PC-3 (cell line): ENCODE data around the gene AK8. TPM values are rescaled to one million over a fixed set of nuclear protein-coding genes. Genes with fewer than 3 reads are reported as not detected.
"Not testable (repeated sequence)": the region's sequence is repeated elsewhere in the genome, so short reads cannot be mapped to it uniquely, and the experiment has no call there.

Experiments used
- ATAC-seq: fragments of 200-7000 bp; cut with Tn5 transposase; 2 replicates; pipeline ENCODE4 v1.9.1; 2020; ENCODE audit warnings: mild to moderate bottlenecking, moderate library complexity
- BruUV-seq: library from RNA; stranded (reverse); fragments of 400-500 nt; replicated peaks from 2 replicates; lab custom pipeline; 2021; lab: Mats Ljungman, UMichigan
- CTCF ChIA-PET: fragments of 300-600 bp; sonication (Branson Sonifier 250); formaldehyde crosslinking; loops from one replicate; lab custom pipeline; 2022; ENCODE audit warnings: antibody characterized with exemption; lab: Charles Lee
- POLR2A ChIA-PET: fragments of 300-600 bp; sonication (Branson Sonifier 250); formaldehyde crosslinking; loops from one replicate; lab custom pipeline; 2022; ENCODE audit warnings: antibody characterized with exemption; ENCODE audit not compliant: unreplicated experiment; lab: Charles Lee
- DNase-seq: peaks from one replicate; pipeline ENCODE4 v3.0.0-alpha.2; 2015
- H2AFZ ChIP-seq: fragments of 300-600 bp; sonication (generic); 2 replicates; pipeline ENCODE4 v1.6.0; 2016; ENCODE audit warnings: antibody characterized with exemption, low read length
- H3F3A ChIP-seq: fragments of 300-600 bp; sonication (generic); one replicate; pipeline ENCODE4 v1.6.0; 2017; ENCODE audit warnings: antibody characterized with exemption, low read length, control low read depth, mild to moderate bottlenecking; ENCODE audit not compliant: unreplicated experiment
- H3K27ac ChIP-seq: fragments of 300-600 bp; sonication (generic); 2 replicates; pipeline ENCODE4 v1.5.1; 2016; ENCODE audit warnings: mild to moderate bottlenecking, low read length
- H3K27me3 ChIP-seq: fragments of 300-600 bp; sonication (generic); 2 replicates; pipeline ENCODE4 v1.6.1; 2016; ENCODE audit warnings: low read length, mixed read lengths
- H3K36me3 ChIP-seq: fragments of 300-600 bp; sonication (generic); 2 replicates; pipeline ENCODE4 v1.6.1; 2016; ENCODE audit warnings: low read depth, mixed run types, low read length, mixed read lengths
- H3K4me1 ChIP-seq: fragments of 300-600 bp; sonication (generic); 2 replicates; pipeline ENCODE4 v1.5.1; 2016; ENCODE audit warnings: low read length; ENCODE audit not compliant: insufficient read depth
- H3K4me2 ChIP-seq: fragments of 300-600 bp; sonication (generic); 2 replicates; pipeline ENCODE4 v1.6.0; 2016; ENCODE audit warnings: low read length
- H3K4me3 ChIP-seq: fragments of 300-600 bp; sonication (generic); 2 replicates; pipeline ENCODE4 v1.5.1; 2016; ENCODE audit warnings: mild to moderate bottlenecking, low read length, mixed read lengths
- H3K79me2 ChIP-seq: fragments of 300-600 bp; sonication (generic); 2 replicates; pipeline ENCODE4 v1.6.1; 2017; ENCODE audit warnings: low read length, mixed read lengths
- H3K9ac ChIP-seq: fragments of 300-600 bp; sonication (generic); 2 replicates; pipeline ENCODE4 v1.6.0; 2016; ENCODE audit warnings: mild to moderate bottlenecking, low read length
- H3K9me2 ChIP-seq: fragments of 300-600 bp; sonication (generic); replicated peaks from 2 replicates; pipeline ENCODE4 v1.6.1; 2016; ENCODE audit warnings: mixed run types, low read length, mixed read lengths
- H3K9me3 ChIP-seq: fragments of 300-600 bp; sonication (generic); 2 replicates; pipeline ENCODE4 v1.6.1; 2016; ENCODE audit warnings: low read length, mixed read lengths
- H4K20me1 ChIP-seq: fragments of 300-600 bp; sonication (generic); 2 replicates; pipeline ENCODE4 v1.6.1; 2016; ENCODE audit warnings: low read length, mixed read lengths
- EZH2 ChIP-seq: fragments of 300-600 bp; sonication (generic); IDR thresholded peaks from one replicate; pipeline ENCODE4 v1.6.1; 2017; ENCODE audit warnings: antibody characterized with exemption, mild to moderate bottlenecking, low read length; ENCODE audit not compliant: unreplicated experiment
- EZH2phosphoT487 ChIP-seq: fragments of 300-600 bp; sonication (generic); IDR thresholded peaks from 2 replicates; pipeline ENCODE4 v1.6.1; 2018; ENCODE audit warnings: mild to moderate bottlenecking, antibody characterized with exemption, low read length, borderline replicate concordance
- intact Hi-C: fragments of 100-400 bp; cut with micrococcal nuclease; formaldehyde crosslinking; loops from 2 replicates; pipeline ENCODE4 v1.9.0; 2023
- total RNA-seq: library from RNA; depleted of rRNA; stranded (reverse); fragments of >200 nt; gene quantifications from 2 replicates; pipeline ENCODE4 v1.2.3, GENCODE V29; 2014
- TF ChIP-seq, protein P1 (sequence below): fragments of 300-600 bp; sonication (generic); conservative IDR thresholded peaks from 2 replicates; pipeline ENCODE4 v1.5.1; 2017; ENCODE audit warnings: antibody characterized with exemption, low read depth, mild to moderate bottlenecking, low read length

AK8 gene
- total RNA-seq, 1 experiment from 2014 or later = 0.55 TPM

DNA sequence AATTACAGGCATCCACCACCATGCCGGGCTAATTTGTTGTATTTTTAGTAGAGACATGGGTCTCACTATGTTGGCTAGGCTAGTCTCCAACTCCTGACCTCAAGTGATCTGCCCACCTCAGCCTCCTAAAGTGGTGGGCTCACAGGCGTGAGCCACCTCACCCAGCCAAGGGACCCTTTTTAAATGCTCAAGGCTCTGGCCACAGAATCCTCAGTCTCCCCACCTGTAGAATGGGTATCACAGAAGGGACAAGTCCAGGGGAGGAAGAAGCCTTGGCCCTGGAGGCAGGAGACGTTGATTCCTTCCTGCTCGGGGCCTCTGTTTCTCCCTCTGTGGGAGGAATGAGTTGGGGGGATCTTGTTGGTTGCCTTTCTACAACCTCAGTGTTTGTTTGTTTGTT lies 162.1 kb downstream of the AK8 start:
- ChIA-PET CTCF (no interaction called here), POLR2A (no interaction called here)
- BruUV-seq = no TSS peak
- no peaks in the 10 kb centered on the region for H3K27me3 ChIP-seq
- intact Hi-C loops = no loop called here
- H2AFZ ChIP-seq = no peak overlapping the region
- DNase-seq (no peak), ATAC-seq (no peak)
- H3K4me2 ChIP-seq = no peak overlapping the region
- H3K4me1 ChIP-seq = no peaks in the 10 kb centered on the region
- no peaks in the 10 kb centered on the region for H3F3A ChIP-seq
- H3K9ac ChIP-seq = no peak overlapping the region
- TF ChIP-seq EZH2phosphoT487 (no peak), EZH2 (no peak)
- TF ChIP-seq, protein P1, sequence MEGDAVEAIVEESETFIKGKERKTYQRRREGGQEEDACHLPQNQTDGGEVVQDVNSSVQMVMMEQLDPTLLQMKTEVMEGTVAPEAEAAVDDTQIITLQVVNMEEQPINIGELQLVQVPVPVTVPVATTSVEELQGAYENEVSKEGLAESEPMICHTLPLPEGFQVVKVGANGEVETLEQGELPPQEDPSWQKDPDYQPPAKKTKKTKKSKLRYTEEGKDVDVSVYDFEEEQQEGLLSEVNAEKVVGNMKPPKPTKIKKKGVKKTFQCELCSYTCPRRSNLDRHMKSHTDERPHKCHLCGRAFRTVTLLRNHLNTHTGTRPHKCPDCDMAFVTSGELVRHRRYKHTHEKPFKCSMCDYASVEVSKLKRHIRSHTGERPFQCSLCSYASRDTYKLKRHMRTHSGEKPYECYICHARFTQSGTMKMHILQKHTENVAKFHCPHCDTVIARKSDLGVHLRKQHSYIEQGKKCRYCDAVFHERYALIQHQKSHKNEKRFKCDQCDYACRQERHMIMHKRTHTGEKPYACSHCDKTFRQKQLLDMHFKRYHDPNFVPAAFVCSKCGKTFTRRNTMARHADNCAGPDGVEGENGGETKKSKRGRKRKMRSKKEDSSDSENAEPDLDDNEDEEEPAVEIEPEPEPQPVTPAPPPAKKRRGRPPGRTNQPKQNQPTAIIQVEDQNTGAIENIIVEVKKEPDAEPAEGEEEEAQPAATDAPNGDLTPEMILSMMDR = no peak
- H3K27ac ChIP-seq = no peak overlapping the region
- H4K20me1 ChIP-seq = no peaks in the 10 kb centered on the region
- no peaks in the 10 kb centered on the region for H3K79me2 ChIP-seq
- H3K9me3 ChIP-seq = no peaks in the 10 kb centered on the region
- no peak overlapping the region for H3K4me3 ChIP-seq
- no peaks in the 10 kb centered on the region for H3K36me3 ChIP-seq
- no peaks in the 10 kb centered on the region for H3K9me2 ChIP-seq

DNA sequence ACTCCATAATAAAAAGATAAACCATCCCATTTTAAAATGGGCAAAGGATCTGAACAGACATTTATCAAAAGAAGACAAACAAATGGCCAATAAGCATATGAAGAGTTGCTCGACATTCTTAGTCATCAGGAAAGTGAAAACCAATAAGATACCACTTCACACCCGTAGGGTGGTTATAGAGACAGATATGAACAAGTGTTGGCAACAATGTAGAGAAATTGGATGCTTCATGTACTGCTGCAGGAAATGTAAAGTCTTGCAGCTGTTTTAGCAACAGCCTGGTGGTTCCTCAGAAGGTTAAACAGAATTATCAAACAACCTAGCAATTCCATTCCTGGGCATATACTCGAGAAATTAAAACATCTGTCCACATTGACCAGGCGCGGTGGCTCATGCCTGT lies 165.3 kb downstream of the AK8 start:
- H3K9me2 ChIP-seq = no peaks in the 10 kb centered on the region
- no peak overlapping the region for H3K27ac ChIP-seq
- H3K79me2 ChIP-seq = no peaks in the 10 kb centered on the region
- CTCF ChIA-PET = no interaction called here
- no TSS peak for BruUV-seq
- POLR2A ChIA-PET = no interaction called here
- no peaks in the 10 kb centered on the region for H3K9me3 ChIP-seq
- TF ChIP-seq, protein P1 = no peak
- no peak for TF ChIP-seq EZH2phosphoT487
- no peak for TF ChIP-seq EZH2
- H3K36me3 ChIP-seq = no peaks in the 10 kb centered on the region
- intact Hi-C loops = no loop called here
- DNase-seq (no peak), ATAC-seq (no peak)
- no peak overlapping the region for H3K9ac ChIP-seq
- no peak overlapping the region for H2AFZ ChIP-seq
- H3K4me3 ChIP-seq = no peak overlapping the region
- no peaks in the 10 kb centered on the region for H3K27me3 ChIP-seq
- no peaks in the 10 kb centered on the region for H3K4me1 ChIP-seq
- H3F3A ChIP-seq = no peaks in the 10 kb centered on the region
- no peak overlapping the region for H3K4me2 ChIP-seq
- H4K20me1 ChIP-seq = no peaks in the 10 kb centered on the region

- H3K27ac ChIP-seq = no peak overlapping the region
- BruUV-seq = no TSS peak
Measured at GRCh38 chr9:132711846-132712245, 166.2 kb downstream of the AK8 start.

DNA sequence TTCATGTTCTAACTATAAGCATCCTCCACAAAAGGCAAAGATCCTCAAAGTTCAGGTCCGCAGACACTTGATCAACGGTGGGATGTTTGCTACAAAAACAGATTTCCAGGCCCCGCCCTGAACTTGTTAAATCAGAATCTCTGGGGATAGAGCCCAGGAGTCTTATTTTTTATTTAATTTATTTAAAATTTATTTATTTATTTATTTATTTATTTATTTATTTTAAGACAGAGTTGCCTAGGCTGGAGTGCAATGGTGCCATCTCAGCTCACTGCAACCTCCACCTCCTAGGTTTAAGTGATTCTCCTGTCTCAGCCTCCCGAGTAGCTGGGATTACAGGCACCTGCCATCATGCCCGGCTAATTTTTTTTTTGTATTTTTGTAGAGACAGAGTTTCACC lies 166.9 kb downstream of the AK8 start:
- BruUV-seq, CTCF ChIA-PET: not testable (repeated sequence)

More at GRCh38 chr9:132711846-132712245, 166.2 kb downstream of the AK8 start:
- H3K36me3 ChIP-seq = no peaks in the 10 kb centered on the region
- H3K9me3 ChIP-seq = no peaks in the 10 kb centered on the region
- H4K20me1 ChIP-seq = no peaks in the 10 kb centered on the region
- POLR2A ChIA-PET = no interaction called here
- H3K79me2 ChIP-seq = no peaks in the 10 kb centered on the region
- no peaks in the 10 kb centered on the region for H3F3A ChIP-seq
- CTCF ChIA-PET = no interaction called here
- no peak overlapping the region for H3K4me2 ChIP-seq
- no peak overlapping the region for H3K9ac ChIP-seq
- H3K9me2 ChIP-seq = no peaks in the 10 kb centered on the region
- H2AFZ ChIP-seq = no peak overlapping the region
- H3K4me1 ChIP-seq = no peaks in the 10 kb centered on the region
- TF ChIP-seq EZH2phosphoT487 (no peak), EZH2 (no peak)
- TF ChIP-seq, protein P1 = no peak
- H3K4me3 ChIP-seq = no peak overlapping the region
- intact Hi-C loops = no loop called here
- no peaks in the 10 kb centered on the region for H3K27me3 ChIP-seq
- ATAC-seq (no peak), DNase-seq (no peak)

More for the DNA sequence above, 166.9 kb downstream of the AK8 start:
- intact Hi-C loops, H3K4me2 ChIP-seq, ATAC-seq, H3F3A ChIP-seq, H2AFZ ChIP-seq, H3K36me3 ChIP-seq, DNase-seq, H3K9me2 ChIP-seq, H3K9me3 ChIP-seq, H3K27ac ChIP-seq, H3K4me3 ChIP-seq, H3K9ac ChIP-seq, H3K4me1 ChIP-seq, POLR2A ChIA-PET, H4K20me1 ChIP-seq, H3K79me2 ChIP-seq, H3K27me3 ChIP-seq: not testable (repeated sequence)
